Activated CD4-positive, CD25-positive, alpha-beta regulatory T cell (primary cell): Measurements from ENCODE around the gene SMIM38.
A peak's percentile ranks its signal among the peaks of the same experiment; 100 is the strongest.

Source experiments
- DNase-seq, 4 experiments: peaks; one replicate each; lab custom pipeline; 2025; lab: John Stamatoyannopoulos, UW

SMIM38 gene

DNA sequence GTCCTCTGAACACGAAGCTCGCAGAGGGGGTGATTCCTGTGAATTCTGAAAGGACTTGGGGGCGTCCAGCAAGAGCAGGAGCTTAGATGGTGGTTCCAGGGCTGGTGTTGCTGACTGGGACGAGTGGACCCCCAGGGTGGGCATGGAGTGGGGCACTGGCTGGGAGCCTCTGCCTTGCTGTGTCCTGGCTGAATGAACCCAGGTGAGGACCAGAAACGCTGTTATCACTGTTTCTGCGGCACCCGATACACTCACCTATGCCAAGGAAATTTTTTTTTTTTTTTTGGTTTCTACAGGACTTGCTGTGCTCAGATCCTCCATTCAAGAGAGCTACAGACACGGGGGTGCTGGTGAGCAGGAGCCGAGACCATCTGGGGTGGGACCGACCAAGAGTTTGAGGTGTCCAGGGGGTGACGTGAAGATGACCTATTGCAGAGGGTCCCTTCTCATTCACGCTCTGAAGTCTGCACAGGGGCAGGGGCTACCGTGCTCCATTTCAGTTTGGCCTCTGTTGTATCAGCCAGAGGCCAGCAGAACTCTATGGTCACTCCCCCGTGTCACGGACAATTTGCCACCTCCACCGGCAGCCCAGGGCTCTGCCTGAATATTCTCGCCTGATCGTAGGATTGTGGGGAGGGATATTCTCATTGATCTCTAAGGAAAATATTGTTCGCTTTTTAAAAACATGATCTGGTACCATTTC, 3.6 kb downstream of the SMIM38 start:
- no peak for DNase-seq

- DNase-seq: no peak
Observed at GRCh38 chr11:69160296-69161116, 4.8 kb downstream of the SMIM38 start.

- DNase-seq: no peak
Observed at GRCh38 chr11:69161117-69161407, 5.3 kb downstream of the SMIM38 start.

DNA sequence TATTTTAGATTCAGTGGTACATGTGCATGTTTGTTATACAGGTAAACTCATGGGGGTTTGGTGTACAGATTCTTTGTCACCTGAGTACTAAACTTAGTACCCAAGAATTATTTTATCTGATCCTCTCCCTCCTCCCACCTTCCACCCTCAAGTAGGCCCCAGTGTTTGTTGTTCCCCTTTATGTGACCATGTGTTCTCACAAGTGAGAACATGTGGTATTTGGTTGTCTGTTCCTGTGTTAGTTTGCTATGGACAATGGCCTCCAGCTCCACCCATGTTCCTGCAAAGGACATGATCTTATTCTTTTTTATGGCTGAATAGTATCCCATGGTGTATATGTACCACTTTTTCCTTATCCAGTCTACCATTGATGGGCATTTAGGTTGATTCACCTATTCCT, 6.8 kb downstream of the SMIM38 start:
- DNase-seq: no peak

- DNase-seq: no peak
Observed at GRCh38 chr11:69163842-69164241, 8.1 kb downstream of the SMIM38 start.

- DNase-seq: no peak
Observed at GRCh38 chr11:69164824-69165223, 9.1 kb downstream of the SMIM38 start.

GRCh38 chr11:69165775-69166174, 10.0 kb downstream of the SMIM38 start:
- DNase-seq: no peak

DNA sequence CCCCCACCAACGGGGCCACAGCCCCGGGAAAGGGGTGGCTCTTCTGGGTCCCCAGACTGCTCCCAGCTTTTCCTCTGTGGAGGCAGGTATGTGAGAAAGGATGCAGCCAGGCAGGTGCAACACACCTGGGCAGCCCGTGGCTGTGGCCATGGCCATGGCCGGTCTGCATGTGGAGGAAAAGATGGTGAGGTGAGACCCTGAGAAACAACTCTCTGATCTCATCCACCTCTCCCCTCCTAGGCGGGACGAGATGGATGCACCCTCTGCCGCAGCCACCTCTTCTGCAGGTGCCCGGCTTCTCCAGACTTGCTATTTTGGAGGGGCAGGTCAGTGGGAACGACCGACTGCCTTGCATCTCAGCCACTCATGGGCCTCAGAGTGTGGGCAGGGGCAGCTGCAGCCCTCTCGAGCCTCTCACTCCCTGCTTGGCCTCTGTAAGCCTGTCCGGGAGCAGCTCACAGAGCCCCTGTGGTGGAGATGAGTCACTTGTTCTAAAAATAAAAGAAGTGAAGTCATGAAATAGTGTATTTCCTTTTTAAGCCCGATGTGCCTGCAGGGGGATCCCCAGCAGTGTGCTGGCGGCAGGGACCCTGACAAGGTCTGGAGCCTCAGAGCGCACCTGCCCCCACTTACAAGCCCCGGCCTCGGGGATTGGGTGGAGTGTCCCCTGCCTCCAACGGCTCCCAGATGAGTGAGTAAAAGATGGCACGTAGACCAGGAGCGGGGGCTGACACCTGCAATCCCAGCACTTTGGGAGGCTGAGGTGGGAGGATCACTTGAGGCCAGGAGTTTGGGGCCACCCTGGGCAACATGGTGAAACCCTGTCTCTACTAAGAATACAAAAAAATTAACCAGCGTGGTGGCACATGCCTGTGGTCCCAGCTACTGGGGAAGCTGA, 10.7 kb downstream of the SMIM38 start:
- DNase-seq: peak in 1 of 4 experiments; percentile 23

DNA sequence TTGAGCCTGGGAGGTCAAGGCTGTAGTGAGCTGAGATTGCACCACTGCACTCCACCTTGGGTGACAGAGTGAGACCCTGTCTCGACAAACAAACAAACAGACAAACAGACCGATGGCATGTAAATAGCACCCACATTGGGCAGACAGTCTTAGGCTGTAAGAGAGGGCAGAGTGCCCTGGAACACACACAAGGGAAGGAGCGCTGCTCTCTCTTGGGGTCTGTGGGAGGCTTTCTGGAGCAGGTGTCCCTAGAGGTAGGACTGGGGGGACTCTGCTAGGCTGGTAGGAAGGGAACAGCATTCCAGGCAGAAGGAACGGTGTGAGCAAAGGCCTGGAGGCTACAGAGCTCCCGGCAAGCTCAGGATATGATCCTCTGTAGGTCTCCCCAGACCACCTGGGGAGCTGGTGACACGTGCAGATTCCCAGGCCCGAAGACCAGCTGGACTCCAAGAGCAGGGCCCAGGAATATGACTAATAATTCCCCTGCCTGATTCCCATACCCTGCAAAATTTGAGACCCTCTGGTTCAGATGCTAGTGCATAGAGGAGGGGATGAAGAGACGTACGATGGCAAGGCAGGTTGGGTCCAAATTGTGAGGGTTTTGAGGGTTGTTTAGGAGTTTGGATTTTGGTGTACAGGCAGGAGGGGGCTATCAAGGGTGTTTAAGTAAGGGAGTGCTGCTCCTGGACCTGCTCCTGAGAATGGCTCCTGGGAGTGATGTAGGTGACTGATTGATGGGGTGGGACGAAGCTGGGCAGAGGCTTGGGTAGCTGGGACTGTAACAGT, 11.6 kb downstream of the SMIM38 start:
- DNase-seq: no peak

- DNase-seq: no peak
Observed at GRCh38 chr11:69167916-69168691, 12.4 kb downstream of the SMIM38 start.

DNA sequence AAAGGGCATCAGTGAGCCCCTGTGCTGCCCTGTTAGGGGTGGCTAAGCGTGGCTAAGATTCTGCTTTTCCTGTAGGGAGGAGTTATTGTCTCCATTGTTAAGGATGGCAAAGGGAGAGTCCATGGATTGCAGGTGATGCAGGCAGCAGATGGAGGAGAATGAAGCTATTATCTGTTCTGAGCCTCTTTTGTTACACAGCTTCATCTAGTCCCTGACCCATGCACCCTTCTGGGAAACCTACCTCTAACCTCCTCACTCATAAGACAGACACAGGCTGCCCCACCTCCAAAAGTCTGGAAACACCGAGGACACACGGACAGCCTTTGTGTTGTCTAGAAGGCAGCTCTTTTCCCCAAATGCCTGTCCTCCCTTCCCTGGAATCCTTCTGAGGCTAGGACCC, 13.7 kb downstream of the SMIM38 start:
- DNase-seq: no peak

- DNase-seq: no peak
Observed at GRCh38 chr11:69170704-69171103, 15.0 kb downstream of the SMIM38 start.

DNA sequence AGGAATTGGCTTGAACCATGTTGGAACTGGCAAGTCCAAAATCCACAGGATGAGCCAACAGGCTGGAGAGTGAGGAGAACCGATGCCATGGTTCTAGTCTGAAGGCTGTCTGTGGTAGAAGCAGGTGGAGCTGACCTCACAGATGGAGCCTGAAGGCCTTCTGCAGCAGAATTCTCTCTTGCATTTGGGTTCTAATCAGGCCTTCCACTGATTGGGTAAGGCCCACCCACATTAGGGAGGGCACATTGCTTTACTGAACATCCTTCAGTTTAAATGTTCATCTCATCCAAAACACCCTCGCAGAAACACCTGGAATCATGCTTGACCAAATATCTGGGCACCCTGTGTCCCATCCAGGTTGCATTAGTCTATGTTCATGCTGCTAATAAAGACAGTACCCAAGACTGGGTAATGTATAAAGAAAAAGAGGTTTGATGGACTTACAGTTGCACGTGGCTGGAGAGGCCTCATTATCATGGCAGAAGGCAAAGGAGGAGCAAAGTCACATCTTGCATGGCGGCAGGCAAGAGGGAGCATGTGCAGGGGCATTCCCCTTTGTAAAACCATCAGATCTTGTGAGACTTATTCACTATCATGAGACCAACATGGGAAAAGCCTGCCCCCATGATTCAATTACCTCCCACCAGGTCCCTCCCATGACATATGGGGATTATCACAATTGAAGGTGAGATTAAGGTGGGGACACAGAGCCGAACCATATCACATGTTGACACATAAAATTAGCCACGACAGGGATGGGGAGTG, 15.9 kb downstream of the SMIM38 start:
- no peak for DNase-seq

- no peak for DNase-seq
Observed at GRCh38 chr11:69172674-69173073, 16.9 kb downstream of the SMIM38 start.

DNA sequence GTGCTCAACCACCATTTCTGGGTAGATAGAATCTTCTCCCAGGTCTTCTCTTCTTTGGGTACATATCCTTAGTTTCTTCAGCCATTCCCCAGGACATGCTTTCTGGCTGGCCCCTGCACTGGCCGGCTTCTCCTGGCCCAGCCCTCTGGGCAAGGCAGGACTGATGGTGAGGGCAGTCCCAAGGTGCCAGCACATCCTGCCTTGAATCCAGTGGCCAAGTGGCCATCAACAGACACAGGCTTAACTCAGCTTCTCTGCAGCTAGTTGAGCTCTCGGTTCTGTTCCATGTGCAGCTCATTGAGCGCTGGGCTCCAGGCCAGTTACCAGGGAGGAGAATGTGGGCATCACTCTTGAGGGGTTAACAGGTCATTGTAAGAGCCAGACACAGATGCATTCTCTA, 17.6 kb downstream of the SMIM38 start:
- DNase-seq: no peak

DNA sequence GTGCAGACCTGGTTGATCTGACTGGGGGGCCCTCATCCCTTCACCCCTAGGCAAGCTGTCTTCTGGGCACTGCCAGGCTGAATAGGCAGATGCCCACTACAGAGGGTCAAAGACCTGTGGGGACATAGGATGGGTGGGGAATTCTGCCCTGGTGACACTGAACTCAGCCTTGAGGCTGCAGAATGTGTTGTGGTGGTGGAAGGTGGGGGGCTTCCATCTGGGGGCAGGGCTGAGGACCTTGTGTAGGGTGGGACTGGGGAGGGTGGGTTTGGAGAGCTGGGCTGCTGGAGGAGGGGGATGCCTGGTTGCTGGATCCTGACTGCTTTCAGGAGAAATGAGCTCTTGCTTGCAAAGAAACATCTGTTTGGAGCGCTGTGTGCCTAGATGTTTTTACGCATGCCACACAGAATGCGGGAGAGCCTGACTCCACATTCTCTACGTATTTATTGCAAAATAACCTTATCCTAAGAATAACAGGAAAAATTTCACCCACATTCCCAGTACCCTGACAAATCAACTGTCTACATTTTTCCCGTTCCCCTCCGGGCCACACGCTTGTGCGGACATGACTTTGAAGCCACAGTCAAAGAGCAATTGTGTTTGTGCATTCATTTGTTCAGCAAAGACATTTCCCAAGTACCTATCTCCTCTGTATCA, 18.3 kb downstream of the SMIM38 start:
- DNase-seq: no peak

GRCh38 chr11:69174841-69175240, 19.1 kb downstream of the SMIM38 start:
- DNase-seq: no peak

DNA sequence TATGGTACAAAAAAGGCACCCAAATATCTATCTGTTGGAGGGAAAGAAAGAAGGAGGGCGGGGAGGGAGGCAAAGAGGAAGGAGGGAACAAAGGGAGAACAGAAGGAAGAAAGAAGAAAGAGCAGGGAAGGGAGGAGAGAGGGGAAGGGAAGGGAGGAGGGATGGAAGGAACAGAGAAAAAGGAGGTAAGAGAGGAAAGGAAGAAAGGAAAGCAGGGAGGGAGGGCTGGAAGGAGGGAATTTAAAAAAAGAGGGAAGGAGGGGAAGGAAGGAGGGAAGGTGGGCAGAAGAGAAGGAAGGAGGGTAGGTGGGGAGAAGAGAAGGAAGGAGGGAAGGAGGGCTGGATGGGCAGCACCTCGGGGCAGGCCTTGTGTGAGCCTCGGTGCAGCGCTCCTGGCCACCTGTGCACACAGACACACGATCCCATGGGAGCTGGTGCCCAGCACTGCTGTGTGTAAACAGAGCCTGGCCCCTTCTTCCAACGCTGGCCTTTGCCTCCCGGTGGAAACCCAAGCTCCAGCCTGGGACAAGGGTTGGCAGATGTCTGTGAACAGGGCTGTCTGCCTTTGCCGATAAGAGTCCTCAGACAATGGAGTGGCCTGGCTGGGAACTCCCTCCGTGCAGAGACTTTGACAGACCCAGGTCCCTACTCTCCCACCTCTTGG, 23.2 kb downstream of the SMIM38 start:
- no peak for DNase-seq

- DNase-seq: no peak
Observed at GRCh38 chr11:69180226-69180625, 24.5 kb downstream of the SMIM38 start.
